ENCODE results near the gene CASKIN1. TPM values are rescaled to one million over a fixed set of nuclear protein-coding genes. Genes with fewer than 3 reads are reported as not detected.

CASKIN1 gene
- total RNA-seq, 1 experiment from 2014 or later: 6.6 TPM

- intact Hi-C loops (cut with micrococcal nuclease; ENCODE audit: unreplicated experiment): loop anchor here (1.0 kb wide), 1 partner anchor 8 kb away; no protein-coding TSS in a partner anchor
- TF ChIP-seq, protein P1, sequence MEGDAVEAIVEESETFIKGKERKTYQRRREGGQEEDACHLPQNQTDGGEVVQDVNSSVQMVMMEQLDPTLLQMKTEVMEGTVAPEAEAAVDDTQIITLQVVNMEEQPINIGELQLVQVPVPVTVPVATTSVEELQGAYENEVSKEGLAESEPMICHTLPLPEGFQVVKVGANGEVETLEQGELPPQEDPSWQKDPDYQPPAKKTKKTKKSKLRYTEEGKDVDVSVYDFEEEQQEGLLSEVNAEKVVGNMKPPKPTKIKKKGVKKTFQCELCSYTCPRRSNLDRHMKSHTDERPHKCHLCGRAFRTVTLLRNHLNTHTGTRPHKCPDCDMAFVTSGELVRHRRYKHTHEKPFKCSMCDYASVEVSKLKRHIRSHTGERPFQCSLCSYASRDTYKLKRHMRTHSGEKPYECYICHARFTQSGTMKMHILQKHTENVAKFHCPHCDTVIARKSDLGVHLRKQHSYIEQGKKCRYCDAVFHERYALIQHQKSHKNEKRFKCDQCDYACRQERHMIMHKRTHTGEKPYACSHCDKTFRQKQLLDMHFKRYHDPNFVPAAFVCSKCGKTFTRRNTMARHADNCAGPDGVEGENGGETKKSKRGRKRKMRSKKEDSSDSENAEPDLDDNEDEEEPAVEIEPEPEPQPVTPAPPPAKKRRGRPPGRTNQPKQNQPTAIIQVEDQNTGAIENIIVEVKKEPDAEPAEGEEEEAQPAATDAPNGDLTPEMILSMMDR (IDR thresholded peaks at IDR 0.05; ENCODE audit: insufficient read depth in 1 of 2, low read depth in 1 of 2, low read length in 1 of 2, severe bottlenecking in 1 of 2, unreplicated experiment in 1 of 2): no peak
- Mint-ChIP-seq H3K4me1 (ENCODE audit: low read depth, unreplicated experiment) (no peaks in the 10 kb centered on the region), H3K27ac (ENCODE audit: unreplicated experiment) (peak within 1 kb of the TSS; percentile 64), H3K36me3 (ENCODE audit: insufficient read depth, unreplicated experiment) (peaks cover 14% of the 10 kb centered on the region), H3K4me3 (ENCODE audit: unreplicated experiment) (peak within 1 kb of the TSS; percentile 81), H3K9me3 (ENCODE audit: unreplicated experiment) (no peaks in the 10 kb centered on the region), H3K27me3 (ENCODE audit: insufficient read depth, unreplicated experiment) (no peaks in the 10 kb centered on the region)
- peaks cover 8% of the 10 kb centered on the region for H3K4me1 ChIP-seq
- no TSS peak for BruUV-seq (replicated peaks)
- peak within 1 kb of the TSS; percentile 79 for H3K4me3 ChIP-seq (ENCODE audit: low read depth, low read length)
- H3K9me3 ChIP-seq: no peaks in the 10 kb centered on the region
- H3K36me3 ChIP-seq (ENCODE audit: control insufficient read depth, insufficient read depth, low read length): no peaks in the 10 kb centered on the region
- peak; percentile 99 for DNase-seq
- H3K27me3 ChIP-seq (replicated peaks; ENCODE audit: control insufficient read depth, insufficient read depth, low read length): no peaks in the 10 kb centered on the region
- CTCF ChIA-PET: interaction anchor here (0.6 to 1.0 kb wide), 2 partner anchors 46 to 259 kb away, joined by 3 to 8 read pairs; partner anchors contain the start of gene RPS2
- POLR2A ChIA-PET: interaction anchor here (0.5 to 1.1 kb wide), 3 partner anchors 9 to 50 kb away, joined by 3 to 11 read pairs (median 3); partner anchors contain the start of genes ECI1 and PGP
Observed at GRCh38 chr16:2223221-2223941, 27.0 kb upstream of the CASKIN1 start, which contains the start of gene E4F1. Gene E4F1, plus strand, starts transcription at chr16:2223591. Its CDS starts 23 bp downstream, at chr16:2223614.

DNA sequence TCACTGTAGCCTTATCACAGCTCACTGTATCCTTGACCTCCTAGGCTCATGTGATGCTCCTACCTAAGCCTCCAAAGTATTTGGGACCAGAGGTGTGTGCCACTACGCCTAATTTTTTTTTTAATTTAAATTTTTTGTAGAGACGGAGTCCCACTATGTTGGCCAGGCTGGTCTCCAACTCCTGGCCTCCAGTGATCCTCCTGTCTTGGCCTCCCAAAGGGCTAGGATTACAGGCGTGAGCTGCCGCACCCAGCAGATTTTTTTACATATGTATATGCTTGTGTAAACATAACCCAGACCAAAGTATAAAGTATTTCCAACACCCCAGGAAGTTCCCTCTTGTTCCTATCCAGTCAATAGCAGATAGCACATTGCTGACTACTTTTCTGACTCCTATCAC, 19.9 kb upstream of the CASKIN1 start:
- H3K36me3 ChIP-seq (ENCODE audit: control insufficient read depth, insufficient read depth, low read length): peaks cover 3% of the 10 kb centered on the region; the same call in 1 of the 2 replicates
- H3K4me1 Mint-ChIP-seq (ENCODE audit: low read depth, unreplicated experiment): no peaks in the 10 kb centered on the region
- H3K27me3 ChIP-seq (replicated peaks; ENCODE audit: control insufficient read depth, insufficient read depth, low read length): no peaks in the 10 kb centered on the region
- peak overlapping the region; percentile 74 for H3K4me3 Mint-ChIP-seq (ENCODE audit: unreplicated experiment)
- H3K27ac Mint-ChIP-seq (ENCODE audit: unreplicated experiment): peak overlapping the region; percentile 75
- no peaks in the 10 kb centered on the region for H3K27me3 Mint-ChIP-seq (ENCODE audit: insufficient read depth, unreplicated experiment)
- no peak for DNase-seq
- intact Hi-C loops (cut with micrococcal nuclease; ENCODE audit: unreplicated experiment): no loop called here
- peaks cover 28% of the 10 kb centered on the region for H3K36me3 Mint-ChIP-seq (ENCODE audit: insufficient read depth, unreplicated experiment)
- H3K9me3 ChIP-seq: no peaks in the 10 kb centered on the region
- TF ChIP-seq, protein P1 (IDR thresholded peaks at IDR 0.05; ENCODE audit: insufficient read depth in 1 of 2, low read depth in 1 of 2, low read length in 1 of 2, severe bottlenecking in 1 of 2, unreplicated experiment in 1 of 2): no peak
- POLR2A ChIA-PET: no interaction called here
- peaks cover 22% of the 10 kb centered on the region for H3K4me1 ChIP-seq
- peak overlapping the region; percentile 17; the same call in 1 of the 2 replicates for H3K4me3 ChIP-seq (ENCODE audit: low read depth, low read length)
- CTCF ChIA-PET: interaction anchor here (0.8 kb wide), 1 partner anchor 22 kb away, joined by 3 read pairs; no protein-coding TSS in a partner anchor
- BruUV-seq (replicated peaks): no TSS peak
- no peaks in the 10 kb centered on the region for H3K9me3 Mint-ChIP-seq (ENCODE audit: unreplicated experiment)

- no peak for DNase-seq
- H3K9me3 Mint-ChIP-seq (ENCODE audit: unreplicated experiment): no peaks in the 10 kb centered on the region
- intact Hi-C loops (cut with micrococcal nuclease; ENCODE audit: unreplicated experiment): no loop called here
- TF ChIP-seq, protein P1 (IDR thresholded peaks at IDR 0.05; ENCODE audit: insufficient read depth in 1 of 2, low read depth in 1 of 2, low read length in 1 of 2, severe bottlenecking in 1 of 2, unreplicated experiment in 1 of 2): no peak
- H3K27me3 Mint-ChIP-seq (ENCODE audit: insufficient read depth, unreplicated experiment): no peaks in the 10 kb centered on the region
- H3K4me3 Mint-ChIP-seq (ENCODE audit: unreplicated experiment): peak within 1 kb of the TSS; percentile 74
- H3K27ac Mint-ChIP-seq (ENCODE audit: unreplicated experiment): peak within 1 kb of the TSS; percentile 75
- no peaks in the 10 kb centered on the region for H3K27me3 ChIP-seq (replicated peaks; ENCODE audit: control insufficient read depth, insufficient read depth, low read length)
- no peaks in the 10 kb centered on the region for H3K4me1 Mint-ChIP-seq (ENCODE audit: low read depth, unreplicated experiment)
- peak within 1 kb of the TSS; percentile 75 for H3K4me3 ChIP-seq (ENCODE audit: low read depth, low read length)
- H3K36me3 ChIP-seq (ENCODE audit: control insufficient read depth, insufficient read depth, low read length): peaks cover 3% of the 10 kb centered on the region; the same call in 1 of the 2 replicates
- no TSS peak for BruUV-seq (replicated peaks)
- no peaks in the 10 kb centered on the region for H3K9me3 ChIP-seq
- ChIA-PET CTCF (interaction anchor here (1.0 to 1.6 kb wide), 4 partner anchors 20 to 215 kb away, joined by 4 to 10 read pairs (median 8); partner anchors contain the start of gene ECI1), POLR2A (interaction anchor here (0.6 to 2.0 kb wide), 14 partner anchors 8 to 756 kb away, joined by 3 to 21 read pairs (median 4); partner anchors contain the start of genes E4F1, ECI1, KCTD5 and RPS2)
- peaks cover 29% of the 10 kb centered on the region for H3K4me1 ChIP-seq
- peaks cover 45% of the 10 kb centered on the region for H3K36me3 Mint-ChIP-seq (ENCODE audit: insufficient read depth, unreplicated experiment)
Observed at GRCh38 chr16:2214719-2214968, 18.2 kb upstream of the CASKIN1 start, which contains the start of gene PGP. Gene PGP, minus strand, starts transcription at chr16:2214840. Its CDS starts 63 bp downstream, at chr16:2214777.

All from Caco-2 (cell line).